Neural progenitor cell (in vitro differentiated cells): Measurements from ENCODE around the gene LSMEM2. TPM values are rescaled to one million over a fixed set of nuclear protein-coding genes. Genes with fewer than 3 reads are reported as not detected.

Source experiments
- DNase-seq: peaks from one replicate; pipeline ENCODE4 v3.0.0-alpha.2; 2016; ENCODE audit warnings: low spot score
- H2AFZ ChIP-seq: fragments of 200-600 bp; sonication (generic); replicated peaks from 2 replicates; pipeline ENCODE4 v1.6.1; 2016; ENCODE audit warnings: antibody characterized with exemption
- H3F3A ChIP-seq: fragments of 200-600 bp; sonication (generic); 2 replicates; pipeline ENCODE4 v1.6.1; 2016; ENCODE audit warnings: antibody characterized with exemption, low read depth
- H3K27ac ChIP-seq: fragments of 200-600 bp; sonication (generic); 2 replicates; pipeline ENCODE4 v1.5.1; 2016; ENCODE audit warnings: mild to moderate bottlenecking
- H3K27me3 ChIP-seq: fragments of 200-600 bp; sonication (generic); 2 replicates; pipeline ENCODE4 v1.6.1; 2016; ENCODE audit warnings: mild to moderate bottlenecking, moderate library complexity
- H3K36me3 ChIP-seq: fragments of 200-600 bp; sonication (generic); 2 replicates; pipeline ENCODE4 v1.5.1; 2016
- H3K4me1 ChIP-seq: fragments of 200-600 bp; sonication (generic); 2 replicates; pipeline ENCODE4 v1.6.1; 2016; ENCODE audit warnings: mixed run types
- H3K4me2 ChIP-seq: fragments of 200-600 bp; sonication (generic); 2 replicates; pipeline ENCODE4 v1.6.1; 2016
- H3K4me3 ChIP-seq: fragments of 200-600 bp; sonication (generic); 2 replicates; pipeline ENCODE4 v1.5.1; 2016
- H3K79me2 ChIP-seq: fragments of 200-600 bp; sonication (generic); 2 replicates; pipeline ENCODE4 v1.6.1; 2016; ENCODE audit warnings: low read depth
- H3K9ac ChIP-seq: fragments of 200-600 bp; sonication (generic); 2 replicates; pipeline ENCODE4 v1.6.1; 2016
- H3K9me3 ChIP-seq: fragments of 200-600 bp; sonication (generic); 2 replicates; pipeline ENCODE4 v1.5.1; 2016; ENCODE audit warnings: low read depth
- H4K20me1 ChIP-seq: fragments of 200-600 bp; sonication (generic); 2 replicates; pipeline ENCODE4 v1.6.1; 2016; ENCODE audit warnings: low read depth
- H3K27ac Mint-ChIP-seq: 3 replicates; pipeline ENCODE4 v1.8.0; 2021; ENCODE audit warnings: mixed read lengths
- H3K27me3 Mint-ChIP-seq: 2 replicates; pipeline ENCODE4 v1.8.0; 2022; ENCODE audit warnings: low read depth, mild to moderate bottlenecking, inconsistent platforms, moderate library complexity, mixed read lengths; ENCODE audit not compliant: insufficient read depth
- H3K36me3 Mint-ChIP-seq: 3 replicates; pipeline ENCODE4 v1.8.0; 2021; ENCODE audit warnings: mixed read lengths
- H3K4me1 Mint-ChIP-seq: 3 replicates; pipeline ENCODE4 v1.8.0; 2021; ENCODE audit warnings: mixed read lengths
- H3K4me3 Mint-ChIP-seq: 3 replicates; pipeline ENCODE4 v1.8.0; 2021; ENCODE audit warnings: mild to moderate bottlenecking, moderate library complexity, mixed read lengths
- H3K9me3 Mint-ChIP-seq: 3 replicates; pipeline ENCODE4 v1.8.0; 2020; ENCODE audit warnings: mixed read lengths
- EZH2 ChIP-seq: fragments of 200-600 bp; sonication (generic); IDR thresholded peaks from 2 replicates; pipeline ENCODE4 v1.6.1; 2017; ENCODE audit warnings: antibody characterized with exemption, mild to moderate bottlenecking, moderate library complexity
- EZH2phosphoT487 ChIP-seq: fragments of 200-600 bp; sonication (generic); IDR thresholded peaks from 2 replicates; pipeline ENCODE4 v1.6.1; 2017; ENCODE audit warnings: antibody characterized with exemption
- total RNA-seq: library from RNA; depleted of rRNA; stranded (reverse); fragments of >200 nt; gene quantifications from 2 replicates; pipeline ENCODE4 v1.2.3, GENCODE V29; 2015; ENCODE audit warnings: low replicate concordance
- TF ChIP-seq, protein P1 (sequence below): fragments of 200-600 bp; sonication (generic); IDR thresholded peaks from 2 replicates; pipeline ENCODE4 v1.5.1; 2017; ENCODE audit warnings: antibody characterized with exemption, mild to moderate bottlenecking

Gene LSMEM2
- total RNA-seq, 1 donor from 2014 or later = not detected

GRCh38 chr3:50268703-50269451 lies 10.0 kb upstream of the LSMEM2 start, which contains the start of gene SEMA3B:
Gene SEMA3B (plus strand): TSS chr3:50269147. CDS start chr3:50269241, 94 bp downstream.
- Histone ChIP-seq H3K4me2 (peak within 1 kb of the TSS; percentile 58), H3K9me3 (no peaks in the 10 kb centered on the region), H2AFZ (no peak within 1 kb of the TSS), H3K27ac (no peak within 1 kb of the TSS), H3K9ac (no peak within 1 kb of the TSS), H3F3A (peaks cover 30% of the 10 kb centered on the region), H3K36me3 (no peaks in the 10 kb centered on the region), H3K4me1 (peaks cover 51% of the 10 kb centered on the region), H3K27me3 (peaks cover 12% of the 10 kb centered on the region), H3K79me2 (no peaks in the 10 kb centered on the region), H4K20me1 (no peaks in the 10 kb centered on the region), H3K4me3 (no peak within 1 kb of the TSS)
- peaks cover 10% of the 10 kb centered on the region for H3K27me3 Mint-ChIP-seq
- TF ChIP-seq, protein P1, sequence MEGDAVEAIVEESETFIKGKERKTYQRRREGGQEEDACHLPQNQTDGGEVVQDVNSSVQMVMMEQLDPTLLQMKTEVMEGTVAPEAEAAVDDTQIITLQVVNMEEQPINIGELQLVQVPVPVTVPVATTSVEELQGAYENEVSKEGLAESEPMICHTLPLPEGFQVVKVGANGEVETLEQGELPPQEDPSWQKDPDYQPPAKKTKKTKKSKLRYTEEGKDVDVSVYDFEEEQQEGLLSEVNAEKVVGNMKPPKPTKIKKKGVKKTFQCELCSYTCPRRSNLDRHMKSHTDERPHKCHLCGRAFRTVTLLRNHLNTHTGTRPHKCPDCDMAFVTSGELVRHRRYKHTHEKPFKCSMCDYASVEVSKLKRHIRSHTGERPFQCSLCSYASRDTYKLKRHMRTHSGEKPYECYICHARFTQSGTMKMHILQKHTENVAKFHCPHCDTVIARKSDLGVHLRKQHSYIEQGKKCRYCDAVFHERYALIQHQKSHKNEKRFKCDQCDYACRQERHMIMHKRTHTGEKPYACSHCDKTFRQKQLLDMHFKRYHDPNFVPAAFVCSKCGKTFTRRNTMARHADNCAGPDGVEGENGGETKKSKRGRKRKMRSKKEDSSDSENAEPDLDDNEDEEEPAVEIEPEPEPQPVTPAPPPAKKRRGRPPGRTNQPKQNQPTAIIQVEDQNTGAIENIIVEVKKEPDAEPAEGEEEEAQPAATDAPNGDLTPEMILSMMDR = no peak
- no peak for TF ChIP-seq EZH2phosphoT487
- no peak for TF ChIP-seq EZH2
- DNase-seq = no peak
- H3K4me3 Mint-ChIP-seq = peak within 1 kb of the TSS; percentile 22
- H3K9me3 Mint-ChIP-seq = no peaks in the 10 kb centered on the region
- no peaks in the 10 kb centered on the region for H3K36me3 Mint-ChIP-seq
- peak within 1 kb of the TSS; percentile 76 for H3K27ac Mint-ChIP-seq
- H3K4me1 Mint-ChIP-seq = peaks cover 64% of the 10 kb centered on the region

GRCh38 chr3:50269460-50269859 lies 9.4 kb upstream of the LSMEM2 start:
- Histone ChIP-seq H3K9ac (no peak overlapping the region), H3F3A (peaks cover 26% of the 10 kb centered on the region), H2AFZ (no peak overlapping the region), H4K20me1 (no peaks in the 10 kb centered on the region), H3K9me3 (no peaks in the 10 kb centered on the region), H3K4me1 (peaks cover 46% of the 10 kb centered on the region), H3K27me3 (peaks cover 17% of the 10 kb centered on the region), H3K4me2 (peak overlapping the region; percentile 43), H3K4me3 (no peak overlapping the region), H3K79me2 (no peaks in the 10 kb centered on the region), H3K36me3 (no peaks in the 10 kb centered on the region), H3K27ac (no peak overlapping the region)
- Mint-ChIP-seq H3K4me3 (no peak overlapping the region), H3K36me3 (no peaks in the 10 kb centered on the region), H3K4me1 (peaks cover 63% of the 10 kb centered on the region), H3K27me3 (peaks cover 15% of the 10 kb centered on the region), H3K27ac (peak overlapping the region; percentile 76), H3K9me3 (no peaks in the 10 kb centered on the region)
- no peak for DNase-seq
- TF ChIP-seq EZH2 (no peak), EZH2phosphoT487 (no peak)
- TF ChIP-seq, protein P1 = no peak

- no peak overlapping the region for H3K27ac Mint-ChIP-seq
- no peak overlapping the region for H3K9ac ChIP-seq
- H3K27me3 ChIP-seq = peaks cover 23% of the 10 kb centered on the region
- peaks cover 63% of the 10 kb centered on the region for H3K4me1 Mint-ChIP-seq
- no peaks in the 10 kb centered on the region for H3K79me2 ChIP-seq
- H3K4me3 ChIP-seq = no peak overlapping the region
- H3K4me3 Mint-ChIP-seq = no peak overlapping the region
- H3K27ac ChIP-seq = no peak overlapping the region
- H3K36me3 ChIP-seq = no peaks in the 10 kb centered on the region
- peaks cover 17% of the 10 kb centered on the region for H3K27me3 Mint-ChIP-seq
- H3K9me3 Mint-ChIP-seq = no peaks in the 10 kb centered on the region
- DNase-seq = no peak
- H3K9me3 ChIP-seq = no peaks in the 10 kb centered on the region
- TF ChIP-seq EZH2 = no peak
- H3K36me3 Mint-ChIP-seq = no peaks in the 10 kb centered on the region
- H3K4me2 ChIP-seq = no peak overlapping the region
- no peaks in the 10 kb centered on the region for H4K20me1 ChIP-seq
- H3K4me1 ChIP-seq = peaks cover 42% of the 10 kb centered on the region
- no peak overlapping the region for H2AFZ ChIP-seq
- peaks cover 26% of the 10 kb centered on the region for H3F3A ChIP-seq
Observed at GRCh38 chr3:50269977-50270413, 8.9 kb upstream of the LSMEM2 start.
